Activated CD8-positive, alpha-beta memory T cell treated with anti-CD3 and anti-CD28 coated beads for 24 hours (primary cell): ENCODE measurements around the gene EZH1.

Experiments used
- DNase-seq: peaks from one replicate; pipeline ENCODE4 v3.0.0-alpha.2; 2020

The EZH1 gene

DNA sequence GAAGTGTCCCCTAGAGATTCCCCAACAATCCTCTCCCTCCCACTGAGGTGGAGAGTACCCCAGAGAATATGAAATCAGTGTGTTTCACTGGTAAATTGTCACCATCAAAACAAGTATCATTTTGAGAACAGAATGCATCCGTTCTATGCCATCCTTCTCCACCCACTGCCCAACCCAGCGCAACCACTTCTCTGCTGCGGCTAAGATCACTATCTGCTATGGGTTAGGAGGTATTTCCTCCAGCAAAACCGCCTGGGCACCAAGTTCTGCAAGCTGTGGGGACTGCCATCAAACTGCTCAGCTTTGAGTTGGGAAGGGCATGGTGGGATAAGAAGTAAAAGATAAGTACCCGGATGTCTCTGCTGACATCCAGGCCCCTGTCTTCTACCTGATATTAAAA is 38.1 kb downstream of the EZH1 start:
- DNase-seq, result no peak

DNA sequence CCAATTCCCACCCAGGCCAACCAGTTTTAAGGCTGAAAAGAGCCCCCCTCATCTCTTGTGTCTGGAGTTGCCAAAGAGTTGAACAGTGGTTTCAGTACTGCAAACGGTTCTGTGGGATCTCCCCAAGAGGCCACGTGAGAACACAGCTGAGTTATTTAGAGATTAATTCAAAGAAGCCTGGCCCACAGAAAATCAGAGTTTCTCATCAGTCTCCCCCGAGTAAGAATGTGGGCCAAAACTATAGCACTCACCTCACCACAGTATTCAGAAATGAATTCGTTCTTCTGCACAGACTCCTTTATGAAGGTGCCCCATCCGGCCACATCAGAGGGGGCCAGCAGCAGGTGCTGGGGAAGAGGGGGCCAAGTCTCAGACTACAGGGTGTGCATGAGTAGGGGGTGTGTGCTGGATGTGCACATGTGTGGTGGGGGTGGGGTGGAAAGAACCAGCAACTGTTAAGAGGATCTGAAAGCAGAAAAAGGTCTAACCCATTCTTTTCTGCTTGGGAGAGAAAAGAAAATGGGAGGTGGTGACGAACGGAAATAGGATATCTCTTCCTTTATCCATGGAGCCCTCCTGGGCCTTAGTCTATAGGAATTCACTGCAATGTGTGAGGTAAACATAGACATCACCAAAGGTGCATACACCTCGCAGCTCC is 39.9 kb downstream of the EZH1 start:
- no peak for DNase-seq

DNA sequence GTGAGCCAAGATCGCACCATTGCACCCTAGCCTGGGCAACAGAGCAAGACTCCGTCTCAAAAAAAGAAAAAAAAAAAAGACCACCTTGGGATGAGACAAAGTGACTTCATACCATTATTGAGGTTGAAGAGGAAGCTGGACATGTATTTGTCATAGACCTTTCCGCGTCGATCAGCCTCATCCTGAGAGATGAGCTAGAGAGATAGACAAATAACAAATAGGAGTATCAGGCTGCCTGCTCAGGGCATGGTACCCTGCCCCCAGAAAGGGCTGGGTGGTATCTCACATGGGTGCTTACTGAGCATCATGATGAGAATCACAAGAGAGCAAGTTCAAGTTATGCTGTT is 40.4 kb downstream of the EZH1 start:
- DNase-seq, result no peak

DNA sequence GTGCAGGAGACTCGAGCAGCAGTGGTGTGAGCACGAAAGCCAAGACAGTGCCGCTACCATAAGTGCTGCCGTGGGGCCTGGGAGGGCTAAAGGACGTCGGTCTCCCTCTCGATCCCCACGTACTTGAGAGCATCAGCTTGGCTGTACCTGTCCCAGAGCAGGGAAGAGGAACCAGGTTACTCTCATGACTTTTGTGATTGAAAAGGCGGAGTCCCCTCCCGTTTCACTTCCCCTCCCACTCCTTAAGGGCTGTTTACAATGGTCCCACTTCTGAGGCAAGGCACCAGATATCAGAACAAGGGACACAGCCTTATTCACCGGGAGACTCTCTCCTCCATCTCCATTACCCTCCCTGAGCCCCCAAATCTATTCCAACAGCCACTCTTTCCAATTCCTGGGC is 42.4 kb downstream of the EZH1 start:
- DNase-seq, result no peak

DNA sequence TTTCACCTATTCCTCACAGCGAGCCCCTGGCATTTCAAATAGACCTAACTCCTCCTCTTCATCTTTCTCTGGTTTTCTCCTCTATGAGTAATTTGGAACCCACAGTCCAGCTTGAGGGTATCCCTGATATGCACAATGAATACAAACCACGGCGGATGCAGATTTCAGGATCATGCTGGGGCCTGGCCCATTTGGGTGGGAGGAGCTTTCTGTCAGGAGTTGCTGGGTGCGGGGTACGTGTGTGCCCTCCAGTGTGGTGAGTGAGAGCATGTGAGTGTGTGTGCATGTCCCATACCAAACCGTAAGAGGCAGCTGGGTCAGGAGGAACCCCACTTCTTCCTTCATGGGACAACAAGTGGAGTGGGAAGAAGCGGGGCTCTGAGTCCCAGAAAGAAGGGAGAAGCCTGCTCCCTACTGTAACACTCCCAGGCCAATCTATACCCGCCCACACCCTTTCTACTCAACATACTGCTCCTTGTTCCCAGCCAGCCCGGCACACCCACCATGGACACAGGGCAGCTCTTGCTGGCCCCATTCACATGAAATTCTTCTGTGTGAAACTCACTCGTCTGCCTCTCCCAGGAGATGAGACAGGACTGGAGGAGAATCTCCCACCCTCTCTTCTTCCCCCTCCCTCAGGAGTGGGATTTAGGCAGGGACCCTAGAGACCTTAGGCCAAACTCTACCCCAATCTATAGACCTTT is 44.1 kb downstream of the EZH1 start:
- no peak for DNase-seq

DNA sequence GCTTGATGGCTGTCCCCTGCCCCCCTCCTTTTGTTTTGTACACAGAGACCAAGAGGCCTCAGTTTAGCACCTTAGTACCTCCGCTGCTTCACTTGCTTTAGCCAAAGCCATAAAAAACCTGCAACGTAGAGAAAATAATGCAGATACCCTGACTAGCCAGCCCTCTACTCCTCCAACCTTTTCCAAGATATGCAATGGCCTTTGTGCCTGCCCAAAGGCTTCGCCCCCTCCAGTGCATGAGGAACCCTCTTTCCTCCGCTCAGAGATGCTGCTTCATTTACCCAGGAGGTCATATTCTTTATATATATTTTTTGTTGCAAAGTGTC is 45.5 kb downstream of the EZH1 start:
- DNase-seq, result no peak

DNA sequence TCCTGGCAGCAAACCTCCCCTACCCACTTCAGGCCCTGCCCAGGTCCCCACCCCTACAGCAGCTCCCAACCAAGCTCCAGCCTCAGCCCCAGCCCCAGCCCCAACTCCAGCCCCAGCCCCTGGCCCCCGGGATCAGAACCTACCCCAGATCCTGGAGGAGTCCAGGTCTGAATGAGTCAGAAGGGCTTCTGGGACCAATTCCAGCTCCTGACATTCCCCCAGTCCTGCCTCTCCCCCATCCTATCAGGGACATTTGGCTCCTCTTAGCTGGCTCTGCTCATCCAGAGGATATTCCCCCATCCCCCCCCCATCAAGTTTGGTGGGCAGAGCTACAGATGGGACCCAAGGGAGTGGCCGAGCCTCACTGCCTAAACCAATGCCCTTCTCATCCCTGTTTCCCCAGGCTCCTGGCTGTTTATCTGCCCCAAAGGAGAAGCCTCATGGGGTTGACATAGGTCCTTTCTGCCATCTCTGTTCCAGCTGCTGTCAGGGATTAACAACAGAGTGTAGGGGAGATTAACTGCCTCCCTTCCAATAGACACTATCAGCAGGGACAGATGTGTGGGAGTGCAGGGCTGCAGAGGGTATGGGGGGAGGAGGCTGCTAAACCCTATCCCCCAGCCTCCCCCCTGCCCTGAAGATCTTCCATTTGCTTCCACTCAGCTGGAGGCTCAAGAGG is 46.0 kb downstream of the EZH1 start:
- DNase-seq, result no peak

DNA sequence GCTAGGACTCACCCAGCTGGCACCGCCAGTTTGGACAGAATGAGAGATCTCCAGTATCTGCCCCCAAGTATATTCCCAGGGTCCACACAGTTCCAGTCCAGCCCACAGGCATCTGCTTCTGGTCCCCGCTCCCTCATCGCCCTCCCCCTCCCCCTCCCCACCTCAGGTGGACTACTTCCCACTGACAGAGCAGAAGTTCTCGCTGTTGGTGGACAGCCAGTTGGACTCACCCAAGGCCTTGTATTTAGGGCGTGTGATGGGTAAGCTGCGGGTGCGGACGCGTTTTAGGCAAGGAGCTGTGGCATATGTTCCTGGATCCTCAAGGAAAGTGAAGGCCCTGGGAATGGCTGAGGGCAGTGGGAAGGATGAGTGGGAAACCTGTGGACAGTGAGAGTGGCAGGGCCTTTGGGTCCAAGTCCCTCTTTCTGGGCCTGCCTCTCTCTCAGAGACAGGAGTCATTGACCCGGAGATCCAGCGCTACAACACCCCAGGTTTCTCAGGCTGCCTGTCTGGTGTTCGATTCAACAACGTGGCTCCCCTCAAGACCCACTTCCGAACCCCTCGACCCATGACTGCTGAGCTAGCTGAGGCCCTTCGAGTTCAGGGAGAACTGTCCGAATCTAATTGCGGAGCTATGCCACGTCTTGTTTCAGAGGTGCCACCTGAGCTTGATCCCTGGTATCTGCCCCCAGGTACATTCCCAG is 47.6 kb downstream of the EZH1 start:
- DNase-seq, result no peak

DNA sequence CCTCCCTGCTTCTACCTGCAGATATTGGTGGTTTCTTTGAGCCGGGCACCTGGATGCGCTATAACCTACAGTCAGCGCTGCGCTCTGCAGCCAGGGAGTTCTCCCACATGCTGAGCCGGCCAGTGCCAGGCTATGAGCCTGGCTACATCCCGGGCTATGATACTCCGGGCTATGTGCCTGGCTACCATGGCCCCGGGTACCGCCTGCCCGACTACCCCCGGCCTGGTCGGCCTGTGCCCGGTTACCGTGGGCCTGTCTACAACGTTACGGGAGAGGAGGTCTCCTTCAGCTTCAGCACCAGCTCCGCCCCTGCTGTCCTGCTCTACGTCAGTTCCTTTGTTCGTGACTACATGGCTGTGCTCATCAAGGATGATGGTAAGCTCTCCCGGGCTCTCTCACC is 49.3 kb downstream of the EZH1 start:
- no peak for DNase-seq

DNA sequence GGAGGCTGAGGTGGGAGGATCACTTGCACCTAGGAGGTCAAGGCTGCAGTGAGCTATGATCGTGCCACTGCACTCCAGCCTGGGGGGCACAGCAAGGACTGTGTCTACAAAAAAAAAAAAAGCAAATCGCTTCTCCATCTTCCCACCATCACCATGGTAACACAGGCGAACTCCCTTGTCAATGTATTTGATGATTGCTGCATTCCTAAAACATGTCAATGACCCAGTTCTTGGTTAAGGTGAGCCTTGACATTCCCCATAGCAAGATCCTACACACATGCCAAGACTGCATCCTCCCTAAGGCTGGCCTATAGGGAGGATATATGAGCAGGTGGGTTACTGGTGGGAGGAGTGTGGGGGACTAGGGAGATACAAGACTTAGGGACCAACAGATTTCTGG is 50.3 kb downstream of the EZH1 start:
- no peak for DNase-seq

DNA sequence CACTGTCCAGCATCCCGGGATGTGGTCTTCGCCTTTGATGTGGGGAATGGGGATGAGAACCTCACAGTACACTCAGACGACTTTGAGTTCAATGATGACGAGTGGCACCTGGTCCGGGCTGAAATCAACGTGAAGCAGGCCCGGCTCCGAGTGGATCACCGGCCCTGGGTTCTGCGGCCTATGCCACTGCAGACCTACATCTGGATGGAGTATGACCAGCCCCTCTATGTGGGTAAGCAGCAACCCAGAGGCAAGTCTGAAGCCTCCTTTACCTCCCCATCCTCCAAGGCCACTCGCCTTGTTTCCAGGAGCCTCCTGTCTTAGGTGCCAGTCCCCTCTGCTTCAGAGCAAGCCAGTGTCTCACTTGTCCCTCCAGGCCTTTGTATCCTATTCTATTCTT is 52.4 kb downstream of the EZH1 start:
- no peak for DNase-seq

DNA sequence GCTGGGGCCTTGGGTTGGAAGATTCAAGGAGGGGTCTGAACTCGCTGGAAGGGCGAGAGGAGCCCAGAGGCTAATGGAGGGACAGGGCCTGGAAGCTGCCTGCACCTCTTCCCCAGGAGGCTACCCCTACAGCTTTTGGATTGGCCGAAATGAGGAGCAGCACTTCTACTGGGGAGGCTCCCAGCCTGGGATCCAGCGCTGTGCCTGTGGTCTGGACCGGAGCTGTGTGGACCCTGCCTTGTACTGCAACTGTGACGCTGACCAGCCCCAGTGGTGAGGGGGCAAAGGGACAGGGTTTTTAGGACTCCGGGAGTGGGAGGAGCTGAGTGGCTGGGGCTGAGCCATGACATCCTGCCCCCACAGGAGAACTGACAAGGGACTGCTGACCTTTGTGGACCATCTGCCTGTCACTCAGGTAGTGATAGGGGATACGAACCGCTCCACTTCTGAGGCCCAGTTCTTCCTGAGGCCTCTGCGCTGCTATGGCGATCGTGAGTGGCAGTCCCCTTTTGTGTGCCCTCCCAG is 53.8 kb downstream of the EZH1 start:
- no peak for DNase-seq

DNA sequence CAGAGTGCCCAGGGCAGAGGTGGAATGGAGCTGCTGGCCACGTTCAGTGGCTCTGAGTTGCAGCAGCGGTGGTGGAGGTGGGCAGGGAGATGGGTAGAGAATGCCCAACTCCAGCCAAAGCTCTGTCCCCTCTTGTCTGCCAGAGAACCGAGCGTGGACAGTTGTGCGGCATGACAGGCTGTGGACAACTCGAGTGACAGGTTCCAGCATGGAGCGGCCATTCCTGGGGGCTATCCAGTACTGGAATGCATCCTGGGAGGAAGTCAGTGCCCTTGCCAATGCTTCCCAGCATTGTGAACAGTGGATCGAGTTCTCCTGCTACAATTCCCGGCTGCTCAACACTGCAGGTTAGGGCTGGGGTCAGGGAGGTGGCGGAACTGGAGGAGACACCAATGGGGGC is 54.2 kb downstream of the EZH1 start:
- DNase-seq, result no peak

DNA sequence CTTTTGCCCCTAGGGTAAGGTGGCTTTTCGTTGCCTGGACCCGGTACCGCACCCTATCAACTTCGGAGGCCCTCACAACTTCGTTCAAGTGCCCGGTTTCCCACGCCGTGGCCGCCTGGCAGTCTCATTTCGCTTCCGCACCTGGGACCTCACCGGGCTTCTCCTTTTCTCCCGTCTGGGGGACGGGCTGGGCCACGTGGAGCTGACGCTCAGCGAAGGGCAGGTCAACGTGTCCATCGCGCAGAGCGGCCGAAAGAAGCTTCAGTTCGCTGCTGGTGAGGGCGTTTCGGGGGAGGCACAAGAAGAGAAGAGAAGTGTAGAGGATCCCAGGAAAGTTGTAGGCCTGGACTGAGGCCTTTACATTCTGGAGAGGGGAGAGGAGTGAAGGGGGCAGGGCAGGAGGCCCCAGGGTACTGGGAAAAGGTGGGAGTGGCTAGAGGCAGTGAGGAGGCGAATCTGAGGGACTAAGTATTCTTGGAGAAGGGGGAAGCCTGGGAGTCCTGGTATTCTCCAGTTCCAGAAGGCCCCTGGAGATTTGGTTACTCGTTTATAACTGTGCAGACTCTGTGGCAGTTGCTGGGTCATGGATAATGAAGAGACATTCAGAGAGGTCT is 57.0 kb downstream of the EZH1 start:
- no peak for DNase-seq

DNA sequence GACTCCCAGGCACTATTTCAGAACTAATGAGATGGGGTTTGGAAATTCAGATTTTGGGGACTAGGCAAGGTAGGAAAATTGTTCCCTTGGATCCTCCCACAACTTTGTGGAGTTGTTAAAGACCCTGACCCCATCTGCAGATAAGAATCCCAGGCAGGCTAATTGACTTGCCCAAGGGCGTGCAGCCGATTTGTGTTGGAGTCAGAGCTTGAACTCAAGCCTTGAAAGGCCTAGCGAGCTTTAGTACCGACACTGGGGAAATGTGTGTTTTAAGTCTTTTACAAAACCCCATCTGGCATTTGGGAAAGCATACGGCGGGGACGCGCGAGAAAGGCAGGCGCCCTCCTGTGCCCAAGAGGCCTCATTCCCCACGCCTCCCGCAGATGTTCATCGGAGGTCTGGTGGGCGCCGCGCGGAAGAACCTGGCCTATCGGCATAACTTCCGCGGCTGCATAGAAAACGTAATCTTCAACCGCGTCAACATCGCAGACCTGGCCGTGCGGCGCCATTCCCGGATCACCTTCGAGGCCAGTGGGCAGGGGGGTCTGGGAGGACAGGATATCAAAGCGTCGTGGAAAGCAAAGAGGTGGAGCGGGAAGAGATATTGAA is 58.2 kb downstream of the EZH1 start:
- DNase-seq, result no peak

DNA sequence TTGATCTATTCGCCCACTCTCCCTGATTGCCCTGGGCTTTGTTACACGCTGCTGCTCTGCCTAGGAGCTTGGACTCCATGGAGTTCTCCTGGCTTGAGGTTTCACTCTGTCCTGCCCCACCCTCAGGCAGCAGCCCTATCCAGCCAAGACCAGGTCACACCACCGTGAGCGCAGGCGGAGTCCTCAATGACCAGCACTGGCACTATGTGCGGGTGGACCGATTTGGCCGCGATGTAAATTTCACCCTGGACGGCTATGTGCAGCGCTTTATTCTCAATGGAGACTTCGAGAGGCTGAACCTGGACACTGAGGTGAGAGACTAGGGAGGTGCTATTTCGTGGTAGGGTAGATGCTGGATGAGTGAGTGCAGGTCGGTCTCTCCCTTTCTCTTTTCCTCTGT is 59.0 kb downstream of the EZH1 start:
- DNase-seq, result no peak

DNA sequence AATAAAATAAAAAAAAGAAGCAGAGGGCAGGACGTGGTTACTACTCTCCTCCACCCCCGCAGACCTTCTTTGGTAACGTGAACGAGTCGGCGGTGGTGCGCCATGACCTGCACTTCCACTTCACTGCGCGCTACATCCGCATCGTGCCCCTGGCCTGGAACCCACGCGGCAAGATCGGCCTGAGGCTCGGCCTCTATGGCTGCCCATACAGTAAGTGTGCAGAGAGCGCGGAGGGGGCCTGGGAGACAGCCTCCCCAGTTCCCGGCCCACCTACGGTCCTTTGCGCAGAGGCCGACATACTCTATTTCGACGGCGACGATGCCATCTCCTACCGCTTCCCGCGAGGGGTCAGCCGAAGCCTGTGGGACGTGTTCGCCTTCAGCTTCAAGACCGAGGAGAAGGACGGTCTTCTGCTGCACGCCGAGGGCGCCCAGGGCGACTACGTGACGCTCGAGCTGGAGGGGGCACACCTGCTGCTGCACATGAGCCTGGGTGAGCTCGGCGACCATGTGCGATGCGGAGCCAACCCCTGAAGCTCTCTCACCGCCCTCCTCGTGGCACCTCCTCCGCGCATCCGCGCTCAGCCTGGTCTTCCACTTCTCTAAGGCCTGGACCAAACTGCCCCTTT is 59.8 kb downstream of the EZH1 start:
- no peak for DNase-seq

DNA sequence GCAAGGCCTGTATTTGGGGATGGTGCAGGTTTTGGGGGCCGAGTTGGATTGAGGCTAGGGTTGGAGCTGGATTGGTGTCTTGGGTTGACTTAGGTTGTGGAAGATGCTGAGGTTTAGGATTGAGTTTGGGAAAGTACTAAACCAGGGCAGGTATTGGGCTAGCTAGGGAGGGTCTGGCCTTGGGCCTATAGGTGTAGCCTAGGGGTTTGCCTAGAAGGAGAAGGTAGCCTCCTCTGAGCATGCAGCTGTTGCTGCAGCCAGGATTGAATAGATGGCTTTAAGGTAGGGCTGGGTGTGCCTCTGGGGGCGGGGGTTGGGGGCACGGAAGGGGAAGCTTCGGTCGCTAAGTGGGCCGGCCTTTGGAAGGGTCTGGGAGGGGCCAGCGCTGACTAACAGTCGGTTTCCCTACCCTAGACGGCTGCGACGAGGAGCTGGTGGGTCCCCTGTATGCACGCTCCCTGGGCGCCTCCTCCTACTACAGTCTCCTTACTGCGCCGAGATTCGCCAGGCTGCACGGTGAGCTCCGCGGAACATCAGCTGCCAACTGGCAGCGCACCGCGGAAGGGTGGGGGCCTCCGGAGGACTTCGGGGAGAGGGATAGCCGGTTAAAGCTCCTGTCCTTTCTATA is 61.3 kb downstream of the EZH1 start:
- no peak for DNase-seq

DNA sequence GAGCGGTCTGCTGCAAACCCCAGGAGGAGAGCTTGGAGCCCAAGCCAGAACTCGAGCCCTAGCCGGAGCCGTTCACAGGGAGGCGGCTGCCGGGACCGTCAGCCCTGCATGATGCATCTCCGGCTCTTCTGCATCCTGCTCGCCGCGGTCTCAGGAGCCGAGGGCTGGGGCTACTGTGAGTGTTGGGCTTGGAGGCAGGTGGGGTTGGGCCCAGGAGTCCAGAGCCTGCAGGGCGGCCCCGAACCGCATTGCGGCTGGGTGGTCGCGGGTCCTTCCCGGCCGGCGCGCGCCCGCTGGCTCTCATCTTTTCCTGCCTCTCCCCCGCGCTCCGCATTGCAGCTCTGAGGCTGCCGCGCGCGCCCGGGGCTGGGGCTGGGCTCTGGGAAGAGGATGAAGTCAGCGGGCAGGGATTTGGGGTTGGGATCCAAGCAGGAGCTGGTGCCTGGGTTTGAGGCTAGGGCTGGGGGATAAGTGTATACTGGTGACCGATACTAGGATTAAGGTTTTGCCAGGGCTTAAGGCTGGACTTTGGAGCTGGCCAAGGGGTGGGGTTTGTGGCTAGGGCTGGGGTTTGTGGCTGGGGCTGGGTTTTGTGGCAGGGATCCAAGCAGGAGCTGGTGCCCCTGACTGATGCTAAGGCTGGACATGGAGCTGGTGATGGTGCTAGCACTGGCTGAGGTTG is 62.0 kb downstream of the EZH1 start:
- DNase-seq, result no peak

DNA sequence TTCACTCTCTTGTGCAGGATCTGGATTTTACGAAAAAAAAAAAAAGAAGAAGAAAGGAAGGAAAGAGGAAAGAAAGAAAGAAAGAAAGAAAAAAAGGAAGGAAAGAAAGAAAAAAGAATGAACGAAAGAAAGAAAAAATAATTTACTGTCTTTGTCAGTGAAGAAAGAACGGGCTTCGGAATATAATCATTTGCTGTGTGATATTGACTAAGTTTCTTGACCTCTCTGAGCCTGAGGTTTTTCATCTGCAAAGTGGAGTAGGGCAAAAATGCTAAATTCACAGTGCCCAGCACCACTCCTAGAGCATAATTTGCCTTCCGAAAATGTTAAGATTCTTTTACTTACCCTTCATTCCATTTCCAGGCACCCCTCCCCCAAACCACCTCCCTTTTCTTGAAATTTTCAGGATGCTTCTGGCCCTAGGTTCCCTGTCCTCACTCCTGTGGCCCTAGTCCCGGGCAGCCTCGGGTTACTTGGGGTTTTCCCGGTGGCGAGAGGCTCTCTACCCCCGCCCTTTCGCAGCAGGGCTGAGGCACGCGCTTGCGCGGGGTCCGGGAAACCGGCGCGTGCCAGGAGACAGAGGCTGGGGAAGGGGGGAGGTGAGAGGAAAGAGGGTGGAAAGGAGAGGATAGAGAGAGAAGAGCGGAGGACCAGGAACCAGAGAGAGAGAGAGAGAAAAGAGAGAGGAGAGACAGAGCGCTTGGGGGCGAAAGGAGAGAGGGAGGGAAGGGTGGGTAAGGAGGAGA is 62.7 kb downstream of the EZH1 start, which contains the start of gene CNTNAP1:
CNTNAP1 (plus strand) TSS at position 556 of the 746 bp plus-strand sequence. CDS start 299 bp downstream, outside the sequence.
- DNase-seq, result no peak
